ENCODE results near the gene AFF3. TPM values are rescaled to one million over a fixed set of nuclear protein-coding genes. Genes with fewer than 3 reads are reported as not detected.

AFF3 gene
- total and polyA plus RNA-seq, 2 of the 8 experiments (the other 6 are each of a cell fraction or from before 2014, with no cell fraction given) = 0.27 to 3.0 TPM

GRCh38 chr2:99982744-99983143 lies 159.6 kb downstream of the AFF3 start:
- H3K27me3 ChIP-seq (replicated peaks in 1 of 4; ENCODE audit: control insufficient read depth in 3 of 4, extremely low read depth in 1 of 4, insufficient read depth in 3 of 4, low read length in 3 of 4) = no peaks in the 10 kb centered on the region
- FAIRE-seq (no peak), DNase-seq (ENCODE audit: low read depth in 1 of 2, low spot score in 2 of 2) (no peak)
- no peak overlapping the region for H3K23ac ChIP-seq (ENCODE audit: insufficient read length)
- POLR2A ChIA-PET (ENCODE audit: partially characterized antibody) = no interaction called here
- no peak overlapping the region for H3K4ac ChIP-seq (replicated peaks; ENCODE audit: insufficient read length, low read depth, low read length)
- H3K79me2 ChIP-seq (ENCODE audit: control insufficient read depth in 1 of 2, insufficient read depth in 2 of 2, low read length in 2 of 2) = no peaks in the 10 kb centered on the region
- H3K4me3 ChIP-seq (ENCODE audit: extremely low read depth in 1 of 4, insufficient read depth in 2 of 4, low read depth in 3 of 4, low read length in 4 of 4) = no peak overlapping the region
- no peak overlapping the region for H3K27ac ChIP-seq (ENCODE audit: low read depth, low read length)
- H4K20me1 ChIP-seq (replicated peaks in 1 of 2; ENCODE audit: control insufficient read depth in 1 of 2, insufficient read depth in 2 of 2, low read length in 2 of 2) = no peaks in the 10 kb centered on the region
- H3K79me1 ChIP-seq (ENCODE audit: low read depth, low read length) = no peaks in the 10 kb centered on the region
- no peak overlapping the region for H4K5ac ChIP-seq (ENCODE audit: insufficient read length, low read depth, low read length)
- WGBS, 2 experiments (ENCODE audit: extremely low coverage in 1 of 2, insufficient coverage in 1 of 2, insufficient read length in 1 of 2, insufficient replicate concordance in 2 of 2, low coverage in 1 of 2, low lambda C conversion rate in 2 of 2, missing lambda C conversion rate in 1 of 2) = 93% methylated on average over 2 of the region's 2 CpGs; no CpG with 5 or more reads in 1 of the 2 experiments
- TF ChIP-seq TBP (IDR thresholded peaks at IDR 0.05; ENCODE audit: low read depth, low read length) = no peak
- no peak for TF ChIP-seq ASH2L (IDR thresholded peaks at IDR 0.05; ENCODE audit: low read length)
- no peak for TF ChIP-seq POLR2A (IDR thresholded peaks at IDR 0.05; ENCODE audit: control extremely low read depth in 1 of 2, low read depth in 2 of 2, low read length in 2 of 2)
- no peak for TF ChIP-seq RXRA (IDR thresholded peaks at IDR 0.05; ENCODE audit: insufficient read depth, low read depth, low read length)
- TF ChIP-seq, protein P1, sequence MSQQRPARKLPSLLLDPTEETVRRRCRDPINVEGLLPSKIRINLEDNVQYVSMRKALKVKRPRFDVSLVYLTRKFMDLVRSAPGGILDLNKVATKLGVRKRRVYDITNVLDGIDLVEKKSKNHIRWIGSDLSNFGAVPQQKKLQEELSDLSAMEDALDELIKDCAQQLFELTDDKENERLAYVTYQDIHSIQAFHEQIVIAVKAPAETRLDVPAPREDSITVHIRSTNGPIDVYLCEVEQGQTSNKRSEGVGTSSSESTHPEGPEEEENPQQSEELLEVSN (IDR thresholded peaks at IDR 0.05) = no peak
- no peak for TF ChIP-seq CHD2 (IDR thresholded peaks at IDR 0.05; ENCODE audit: low read length)
- no peak for TF ChIP-seq POLR2AphosphoS5 (IDR thresholded peaks at IDR 0.05; ENCODE audit: low read depth, low read length)
- no peak for TF ChIP-seq SIRT6 (IDR thresholded peaks at IDR 0.05; ENCODE audit: low read length)
- TF ChIP-seq TEAD4 (IDR thresholded peaks at IDR 0.05; ENCODE audit: low read depth, low read length) = no peak
- no peak for TF ChIP-seq RFX5 (IDR thresholded peaks at IDR 0.05; ENCODE audit: borderline replicate concordance, low read depth, low read length)
- TF ChIP-seq EZH2 (IDR thresholded peaks at IDR 0.05; ENCODE audit: low read depth, low read length, severe bottlenecking) = no peak
- no peak for TF ChIP-seq MAFK (IDR thresholded peaks at IDR 0.05; ENCODE audit: low read depth, low read length)
- no peak for TF ChIP-seq YY1 (IDR thresholded peaks at IDR 0.05; ENCODE audit: low read depth, low read length)
- TF ChIP-seq CHD1 (IDR thresholded peaks at IDR 0.05; ENCODE audit: low read depth, low read length) = no peak
- TF ChIP-seq RBBP5 (IDR thresholded peaks at IDR 0.05; ENCODE audit: borderline replicate concordance, low read depth, low read length) = no peak
- H3K4me2 ChIP-seq (ENCODE audit: insufficient read depth in 1 of 2, low read depth in 2 of 2, low read length in 2 of 2) = no peak overlapping the region
- no peaks in the 10 kb centered on the region for H3K9me3 ChIP-seq (ENCODE audit: insufficient read depth in 2 of 2, low read depth in 1 of 2, low read length in 1 of 2)
- no peaks in the 10 kb centered on the region for H3K23me2 ChIP-seq (ENCODE audit: low read depth, low read length)
- H4K8ac ChIP-seq (ENCODE audit: extremely low read depth, insufficient read depth, low read length) = no peak overlapping the region
- no peak overlapping the region for H2BK120ac ChIP-seq (replicated peaks; ENCODE audit: low read depth, low read length)
- no peak overlapping the region for H2BK12ac ChIP-seq (ENCODE audit: low read depth, low read length)
- H4K91ac ChIP-seq (replicated peaks; ENCODE audit: insufficient read length, low read length) = no peak overlapping the region
- H2BK15ac ChIP-seq (ENCODE audit: low read length) = no peak overlapping the region
- H3K56ac ChIP-seq (replicated peaks; ENCODE audit: insufficient read length, low read depth, low read length) = no peak overlapping the region
- H2BK20ac ChIP-seq (ENCODE audit: low read length) = no peak overlapping the region
- no peak overlapping the region for H2BK5ac ChIP-seq (ENCODE audit: low read depth, low read length)
- no peak overlapping the region for H3K14ac ChIP-seq (ENCODE audit: insufficient read length)
- no peaks in the 10 kb centered on the region for H3K36me3 ChIP-seq (ENCODE audit: control insufficient read depth in 2 of 4, insufficient read depth in 4 of 4, low read length in 3 of 4)
- H2AK5ac ChIP-seq (ENCODE audit: low read depth, low read length) = no peak overlapping the region
- H2AFZ ChIP-seq (ENCODE audit: low read length) = no peak overlapping the region
- no peak overlapping the region for H3K9ac ChIP-seq (replicated peaks in 1 of 4; ENCODE audit: extremely low read depth in 1 of 4, low read depth in 3 of 4, low read length in 3 of 4)
- H3K4me1 ChIP-seq (replicated peaks in 1 of 4; ENCODE audit: control insufficient read depth in 3 of 4, insufficient read depth in 4 of 4, low read length in 3 of 4) = no peaks in the 10 kb centered on the region
- CTCF ChIA-PET (ENCODE audit: partially characterized antibody) = no interaction called here
- no peak overlapping the region for H3K18ac ChIP-seq (ENCODE audit: extremely low read depth, low read length)
